PC-3 (cell line): ENCODE data around the gene SLC31A1.

Experiments
- EZH2 ChIP-seq: fragments of 300-600 bp; sonication (generic); IDR thresholded peaks from one replicate; pipeline ENCODE4 v1.6.1; 2017; ENCODE audit warnings: antibody characterized with exemption, mild to moderate bottlenecking, low read length; ENCODE audit not compliant: unreplicated experiment
- TF ChIP-seq, protein P1 (sequence below): fragments of 300-600 bp; sonication (generic); conservative IDR thresholded peaks from 2 replicates; pipeline ENCODE4 v1.5.1; 2017; ENCODE audit warnings: antibody characterized with exemption, low read depth, mild to moderate bottlenecking, low read length

DNA sequence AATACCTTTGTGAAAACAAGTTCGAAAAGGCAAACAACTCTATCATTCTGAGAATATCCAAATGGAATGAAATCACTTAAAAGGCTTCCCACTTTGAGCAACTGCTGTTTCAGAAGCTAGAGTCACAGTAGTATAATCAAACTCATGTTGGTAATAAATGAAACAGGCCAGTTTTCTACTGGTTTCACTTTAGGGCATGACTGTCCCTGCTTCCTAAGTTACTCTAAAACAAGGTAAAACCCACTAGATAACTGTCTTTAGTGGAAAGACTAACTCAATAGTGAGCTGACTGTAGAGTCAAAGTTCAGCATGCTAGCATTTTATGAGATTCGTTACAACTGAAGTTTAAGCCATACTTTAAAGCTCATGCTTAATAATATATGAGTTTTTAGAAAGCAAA, 48.0 kb downstream of the SLC31A1 start:
- no peak for TF ChIP-seq EZH2
- TF ChIP-seq, protein P1, sequence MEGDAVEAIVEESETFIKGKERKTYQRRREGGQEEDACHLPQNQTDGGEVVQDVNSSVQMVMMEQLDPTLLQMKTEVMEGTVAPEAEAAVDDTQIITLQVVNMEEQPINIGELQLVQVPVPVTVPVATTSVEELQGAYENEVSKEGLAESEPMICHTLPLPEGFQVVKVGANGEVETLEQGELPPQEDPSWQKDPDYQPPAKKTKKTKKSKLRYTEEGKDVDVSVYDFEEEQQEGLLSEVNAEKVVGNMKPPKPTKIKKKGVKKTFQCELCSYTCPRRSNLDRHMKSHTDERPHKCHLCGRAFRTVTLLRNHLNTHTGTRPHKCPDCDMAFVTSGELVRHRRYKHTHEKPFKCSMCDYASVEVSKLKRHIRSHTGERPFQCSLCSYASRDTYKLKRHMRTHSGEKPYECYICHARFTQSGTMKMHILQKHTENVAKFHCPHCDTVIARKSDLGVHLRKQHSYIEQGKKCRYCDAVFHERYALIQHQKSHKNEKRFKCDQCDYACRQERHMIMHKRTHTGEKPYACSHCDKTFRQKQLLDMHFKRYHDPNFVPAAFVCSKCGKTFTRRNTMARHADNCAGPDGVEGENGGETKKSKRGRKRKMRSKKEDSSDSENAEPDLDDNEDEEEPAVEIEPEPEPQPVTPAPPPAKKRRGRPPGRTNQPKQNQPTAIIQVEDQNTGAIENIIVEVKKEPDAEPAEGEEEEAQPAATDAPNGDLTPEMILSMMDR: no peak
